K562 (cell line): ENCODE results near the gene GFOD1. TPM values are rescaled to one million over a fixed set of nuclear protein-coding genes. Genes with fewer than 3 reads are reported as not detected.

Source experiments
- ATAC-seq: fragments of 200-7000 bp; cut with Tn5 transposase; 3 replicates; pipeline ENCODE4 v1.9.1; 2020; ENCODE audit warnings: moderate library complexity
- BruUV-seq: library from RNA; stranded (reverse); fragments of 400-500 nt; replicated peaks from 2 replicates; lab custom pipeline; 2021; lab: Mats Ljungman, UMichigan
- CTCF ChIA-PET: fragments of 300-600 bp; formaldehyde crosslinking; extraction: SDS; loops from one replicate; lab custom pipeline; 2021; ENCODE audit warnings: low intra/inter-chr PET ratio; lab: Yijun Ruan, JAX
- POLR2A ChIA-PET: fragments of 300-600, 350-650 bp; sonication (Branson Sonifier 250); formaldehyde crosslinking; extraction: SDS; loops from one replicate; lab custom pipeline; 2021; ENCODE audit warnings: antibody characterized with exemption, inconsistent platforms; lab: Yijun Ruan, JAX
- DNase-seq, 4 experiments: peaks; one replicate each; pipeline versions ENCODE4 v3.0.0 to v3.0.0-alpha.2; 2011 to 2018; ENCODE audit warnings: low spot score in 3 of 4, mixed read lengths in 3 of 4; ENCODE audit errors: extremely low read depth in 1 of 4
- FAIRE-seq: peaks from 2 replicates; lab custom pipeline; 2011; peaks lifted over from hg19 to GRCh38; lab: Jason Lieb, UNC
- H2AFZ ChIP-seq: 2 replicates; pipeline ENCODE4 v1.6.0; 2011; ENCODE audit warnings: low read depth, low read length, control low read depth, inconsistent platforms
- H3K27ac ChIP-seq: fragments of 200-600 bp; 3 replicates; pipeline ENCODE4 v1.8.0; 2011; ENCODE audit warnings: low read depth, mild to moderate bottlenecking, control low read depth, inconsistent platforms, low read length, moderate library complexity, mixed read lengths; ENCODE audit errors: extremely low read depth
- H3K27me3 ChIP-seq, 2 experiments: fragments of 300-600 bp in 1 of 2; 2 replicates in 1 of 2; 3 replicates in 1 of 2; pipeline versions ENCODE4 v1.6.0 to v1.8.0; 2011; ENCODE audit warnings: inconsistent platforms in 2 of 2, low read length in 2 of 2, mild to moderate bottlenecking in 1 of 2, mixed read lengths in 1 of 2, moderate library complexity in 1 of 2; ENCODE audit not compliant: control insufficient read depth in 2 of 2, insufficient read depth in 2 of 2
- H3K36me3 ChIP-seq: fragments of 300-600 bp; 3 replicates; pipeline ENCODE4 v1.8.0; 2011; ENCODE audit warnings: mild to moderate bottlenecking, low read length, inconsistent platforms; ENCODE audit not compliant: control insufficient read depth, insufficient read depth
- H3K4me1 ChIP-seq, 2 experiments: fragments of 200-600 bp in 1 of 2; replicated peaks in 1 of 2; 2 replicates in 1 of 2; 3 replicates in 1 of 2; pipeline versions ENCODE4 v1.5.1 to v1.8.0; 2011; ENCODE audit warnings: inconsistent platforms in 2 of 2, low read length in 2 of 2, mild to moderate bottlenecking in 1 of 2, mixed read lengths in 1 of 2, moderate library complexity in 1 of 2; ENCODE audit not compliant: control insufficient read depth in 2 of 2, insufficient read depth in 2 of 2
- H3K4me2 ChIP-seq: 2 replicates; pipeline ENCODE4 v1.6.1; 2011; ENCODE audit warnings: low read length, control low read depth, inconsistent platforms, mixed read lengths; ENCODE audit not compliant: insufficient read depth
- H3K4me3 ChIP-seq: fragments of 200-600 bp; sonication (generic), shearing (Covaris generic); 2 replicates; pipeline ENCODE4 v1.5.1; 2016; ENCODE audit warnings: control low read depth, inconsistent platforms
- H3K79me2 ChIP-seq: fragments of 200-600 bp; 3 replicates; pipeline ENCODE4 v1.8.0; 2011; ENCODE audit warnings: low read length, inconsistent platforms; ENCODE audit not compliant: control insufficient read depth, insufficient read depth
- H3K9ac ChIP-seq, 2 experiments: 2 replicates each; pipeline versions ENCODE4 v1.6.0 to v1.6.1; 2011; ENCODE audit warnings: low read depth in 2 of 2, low read length in 2 of 2, control low read depth in 1 of 2, inconsistent platforms in 1 of 2, mild to moderate bottlenecking in 1 of 2, mixed read lengths in 1 of 2; ENCODE audit not compliant: insufficient read depth in 1 of 2
- H3K9me1 ChIP-seq: one replicate; pipeline ENCODE4 v1.6.0; 2011; ENCODE audit warnings: inconsistent platforms, mild to moderate bottlenecking, low read length, moderate library complexity; ENCODE audit not compliant: control insufficient read depth, insufficient read depth
- H3K9me3 ChIP-seq: replicated peaks from 2 replicates; pipeline ENCODE4 v1.5.1; 2011; ENCODE audit warnings: low read depth, low read length, inconsistent platforms; ENCODE audit not compliant: control insufficient read depth, insufficient read depth
- H4K20me1 ChIP-seq: replicated peaks from 2 replicates; pipeline ENCODE4 v1.6.1; 2011; ENCODE audit warnings: low read length, inconsistent platforms, mixed read lengths; ENCODE audit not compliant: control insufficient read depth, insufficient read depth
- BDP1 ChIP-seq: IDR thresholded peaks from 3 replicates; pipeline ENCODE4 v1.6.1; 2011; ENCODE audit not compliant: insufficient read length, insufficient read depth
- FOXA3 ChIP-seq, 2 experiments: fragments of 450-650 bp in 1 of 2; sonication (generic) in 1 of 2; formaldehyde crosslinking; IDR thresholded peaks in 1 of 2; conservative IDR thresholded peaks in 1 of 2; 2 replicates each; pipeline versions ENCODE4 v1.4.0 to v1.8.0; 2020 to 2022; ENCODE audit warnings: mild to moderate bottlenecking in 2 of 2, missing genetic modification reagents in 1 of 2
- FOXK2 ChIP-seq, 2 experiments: fragments of 450-650 bp; IDR thresholded peaks in 1 of 2; conservative IDR thresholded peaks in 1 of 2; 2 replicates each; pipeline ENCODE4 v1.6.1; 2016; ENCODE audit warnings: low read depth in 2 of 2, mild to moderate bottlenecking in 1 of 2
- HDGF ChIP-seq: fragments of 450-650 bp; IDR thresholded peaks from 2 replicates; pipeline ENCODE4 v1.6.1; 2016
- HEY1 ChIP-seq: fragments of 250-450 bp; sonication (Bioruptor Pico); IDR thresholded peaks from 2 replicates; pipeline ENCODE4 v1.5.0; 2020; ENCODE audit warnings: mild to moderate bottlenecking, moderate library complexity, borderline replicate concordance
- MAZ ChIP-seq, 2 experiments: fragments of 450-650 bp in 1 of 2; sonication (generic) in 1 of 2; formaldehyde crosslinking; IDR thresholded peaks in 1 of 2; conservative IDR thresholded peaks in 1 of 2; 2 replicates each; pipeline versions ENCODE4 v1.4.0 to v1.5.0; 2020; ENCODE audit warnings: mild to moderate bottlenecking in 1 of 2, missing genetic modification reagents in 1 of 2
- MEF2D ChIP-seq: conservative IDR thresholded peaks from 2 replicates; pipeline ENCODE4 v1.6.1; 2016; ENCODE audit warnings: low read depth, missing genetic modification characterization, missing compliant biosample characterization
- POLR2H ChIP-seq: IDR thresholded peaks from 2 replicates; pipeline ENCODE4 v1.6.1; 2016; ENCODE audit warnings: missing genetic modification characterization, low read depth, mild to moderate bottlenecking, control low read depth, missing compliant biosample characterization, moderate library complexity
- PRDM10 ChIP-seq: fragments of 450-650 bp; IDR thresholded peaks from 2 replicates; pipeline ENCODE4 v1.6.1; 2018; ENCODE audit not compliant: partially characterized antibody
- USF1 ChIP-seq: sonication (generic); formaldehyde crosslinking; IDR thresholded peaks from 2 replicates; pipeline ENCODE4 v1.9.0; 2022; ENCODE audit warnings: mild to moderate bottlenecking, missing genetic modification reagents
- ZNF212 ChIP-seq: fragments of 450-650 bp; formaldehyde crosslinking; IDR thresholded peaks from 2 replicates; pipeline ENCODE4 v1.4.0; 2020; ENCODE audit warnings: mild to moderate bottlenecking
- ZNF76 ChIP-seq: fragments of 250-450 bp; sonication (Bioruptor Pico); IDR thresholded peaks from 2 replicates; pipeline ENCODE4 v1.4.0; 2020; ENCODE audit warnings: mild to moderate bottlenecking, moderate library complexity, borderline replicate concordance
- WGBS: fragments of 100-300 bp; shearing (Covaris generic); methylation state at CpG from one replicate; pipeline ENCODE4 v1.1.6; 2016; ENCODE audit warnings: low coverage, mixed read lengths; ENCODE audit not compliant: insufficient coverage; ENCODE audit errors: missing lambda C conversion rate; 5-methylcytosine and 5-hydroxymethylcytosine counted together
- in situ Hi-C: fragments of 300-500 bp; cut with MboI; formaldehyde crosslinking; loops from 4 replicates; pipeline ENCODE4 v1.15.0; 2018; ENCODE audit warnings: inconsistent platforms, mixed read lengths
- intact Hi-C: fragments of 100-400 bp; cut with micrococcal nuclease; formaldehyde crosslinking; loops from 2 replicates; pipeline ENCODE4 v1.14.2; 2022
- polyA plus RNA-seq, 8 experiments: library from polyadenylated mRNA; depleted of rRNA in 4 of 8; stranded (reverse) in 5 of 8; unstranded in 3 of 8; fragments of >200 nt; fragmentation: Nextera tagmentation in 2 of 8; fragmentation: Illumina TruSeq in 1 of 8; extraction: Ambion mirVana in 2 of 8; extraction: Trizol in 1 of 8; gene quantifications; 2 replicates each; pipeline versions ENCODE4 v1.2.1 to v1.2.3, GENCODE V29; 2011 to 2014; ENCODE audit warnings: inconsistent platforms in 1 of 8, missing spikeins in 1 of 8
- total RNA-seq, 7 experiments: library from RNA; depleted of rRNA in 6 of 7; stranded (reverse); fragments of >200 nt in 6 of 7; fragmentation: Illumina TruSeq in 2 of 7; extraction: Trizol in 2 of 7; gene quantifications; 2 replicates each; pipeline versions ENCODE4 v1.2.1 to v1.2.3, GENCODE V29; 2011 to 2021; ENCODE audit warnings: low replicate concordance in 1 of 7
- TF ChIP-seq, protein P1 (sequence below): fragments of 200-800 bp; sonication (Bioruptor generic); IDR thresholded peaks from 2 replicates; pipeline ENCODE4 v1.6.1; 2017; ENCODE audit warnings: missing genetic modification characterization, missing compliant biosample characterization
- TF ChIP-seq, protein P2 (sequence below): fragments of 450-650 bp; formaldehyde crosslinking; IDR thresholded peaks from 2 replicates; pipeline ENCODE4 v1.4.0; 2020; ENCODE audit warnings: mild to moderate bottlenecking, moderate library complexity

Gene GFOD1
- total and polyA plus RNA-seq, 9 of the 15 experiments (the other 6 are each of a cell fraction or from before 2014, with no cell fraction given): 3.8 to 12.0 (median 8.2) TPM

DNA sequence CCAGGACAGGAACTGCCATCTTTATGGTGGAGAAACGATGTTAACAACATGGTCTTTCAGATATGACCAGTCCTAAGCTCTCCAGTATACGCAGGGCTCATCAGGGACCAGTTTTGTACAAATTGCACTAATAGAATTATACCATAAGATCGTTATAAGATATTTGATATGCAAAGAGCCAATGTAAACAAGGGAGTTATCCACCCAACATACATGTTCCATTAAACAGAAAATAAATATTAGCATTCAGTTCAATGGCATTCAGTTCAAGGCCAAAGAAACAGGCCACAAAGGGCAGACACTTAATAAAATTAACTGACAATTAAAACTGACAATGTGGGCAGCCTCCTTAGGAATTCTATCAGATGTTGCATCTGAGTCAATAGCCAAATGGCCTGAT, 2.6 kb downstream of the GFOD1 start:
- intact Hi-C loops (loop anchor here (5.0 kb wide), 2 partner anchors 88 to 92 kb away; no protein-coding TSS in a partner anchor), in situ Hi-C loops (no loop called here)
- no peak for ATAC-seq
- ChIA-PET POLR2A (interaction anchor here (0.6 to 0.9 kb wide), 2 partner anchors 11 to 394 kb away, joined by 3 read pairs; no protein-coding TSS in a partner anchor), CTCF (no interaction called here)
- Histone ChIP-seq H3K27me3 (no peaks in the 10 kb centered on the region), H3K27ac (peak overlapping the region; percentile 28), H3K9me3 (no peaks in the 10 kb centered on the region), H3K9me1 (no peaks in the 10 kb centered on the region), H3K4me1 (peaks cover 31 to 32% of the 10 kb centered on the region in 2 experiments), H3K4me2 (peak overlapping the region; percentile 91), H3K4me3 (peak overlapping the region; percentile 62), H3K9ac (peak overlapping the region; percentile 46 to 58; a peak in 3 of 4 replicates), H3K79me2 (peaks cover 36% of the 10 kb centered on the region), H2AFZ (peak overlapping the region; percentile 78), H4K20me1 (no peaks in the 10 kb centered on the region), H3K36me3 (no peaks in the 10 kb centered on the region)
- FAIRE-seq: no peak
- no peak for DNase-seq
- no TSS peak for BruUV-seq
- 10% methylated on average over 3 of the region's 3 CpGs for WGBS
- TF ChIP-seq POLR2H (tag): no peak
- no peak for TF ChIP-seq HDGF
- TF ChIP-seq, protein P1, sequence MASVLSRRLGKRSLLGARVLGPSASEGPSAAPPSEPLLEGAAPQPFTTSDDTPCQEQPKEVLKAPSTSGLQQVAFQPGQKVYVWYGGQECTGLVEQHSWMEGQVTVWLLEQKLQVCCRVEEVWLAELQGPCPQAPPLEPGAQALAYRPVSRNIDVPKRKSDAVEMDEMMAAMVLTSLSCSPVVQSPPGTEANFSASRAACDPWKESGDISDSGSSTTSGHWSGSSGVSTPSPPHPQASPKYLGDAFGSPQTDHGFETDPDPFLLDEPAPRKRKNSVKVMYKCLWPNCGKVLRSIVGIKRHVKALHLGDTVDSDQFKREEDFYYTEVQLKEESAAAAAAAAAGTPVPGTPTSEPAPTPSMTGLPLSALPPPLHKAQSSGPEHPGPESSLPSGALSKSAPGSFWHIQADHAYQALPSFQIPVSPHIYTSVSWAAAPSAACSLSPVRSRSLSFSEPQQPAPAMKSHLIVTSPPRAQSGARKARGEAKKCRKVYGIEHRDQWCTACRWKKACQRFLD (CRISPR knock-in tag): no peak
- TF ChIP-seq MAZ (CRISPR knock-in tag; conservative IDR thresholded peaks at IDR 0.05 in 1 of 2, IDR thresholded peaks at IDR 0.05 in 1 of 2): 0 out of 4 replicates have a peak, but pooled peaks of 1 of the 2 experiments have one; percentile 28
- no peak for TF ChIP-seq HEY1 (CRISPR knock-in tag)
- peak; percentile 36 to 70; a peak in 2 of 4 replicates for TF ChIP-seq FOXA3 (CRISPR knock-in tag; conservative IDR thresholded peaks at IDR 0.05 in 1 of 2, IDR thresholded peaks at IDR 0.05 in 1 of 2)
- TF ChIP-seq BDP1: no peak
- TF ChIP-seq USF1: no peak
- TF ChIP-seq FOXK2 (conservative IDR thresholded peaks at IDR 0.05 in 1 of 2, IDR thresholded peaks at IDR 0.05 in 1 of 2; ENCODE audit: low read depth in 2 of 2): 0 out of 4 replicates have a peak, but pooled peaks of 1 of the 2 experiments have one; percentile 34
- TF ChIP-seq, protein P2, sequence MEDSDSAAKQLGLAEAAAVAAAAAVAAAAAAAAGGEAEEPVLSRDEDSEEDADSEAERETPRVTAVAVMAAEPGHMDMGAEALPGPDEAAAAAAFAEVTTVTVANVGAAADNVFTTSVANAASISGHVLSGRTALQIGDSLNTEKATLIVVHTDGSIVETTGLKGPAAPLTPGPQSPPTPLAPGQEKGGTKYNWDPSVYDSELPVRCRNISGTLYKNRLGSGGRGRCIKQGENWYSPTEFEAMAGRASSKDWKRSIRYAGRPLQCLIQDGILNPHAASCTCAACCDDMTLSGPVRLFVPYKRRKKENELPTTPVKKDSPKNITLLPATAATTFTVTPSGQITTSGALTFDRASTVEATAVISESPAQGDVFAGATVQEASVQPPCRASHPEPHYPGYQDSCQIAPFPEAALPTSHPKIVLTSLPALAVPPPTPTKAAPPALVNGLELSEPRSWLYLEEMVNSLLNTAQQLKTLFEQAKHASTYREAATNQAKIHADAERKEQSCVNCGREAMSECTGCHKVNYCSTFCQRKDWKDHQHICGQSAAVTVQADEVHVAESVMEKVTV (CRISPR knock-in tag): peak; percentile 1; the same call in 1 of the 2 replicates
- TF ChIP-seq ZNF76: no peak
- TF ChIP-seq PRDM10: no peak
- no peak for TF ChIP-seq MEF2D (tag)
- TF ChIP-seq ZNF212: no peak
